ENCODE results near the gene NXPE4. TPM values are rescaled to one million over a fixed set of nuclear protein-coding genes. Genes with fewer than 3 reads are reported as not detected.
"Not testable (repeated sequence)": the region's sequence is repeated elsewhere in the genome, so short reads cannot be mapped to it uniquely, and the experiment has no call there.

The NXPE4 gene
- total and polyA plus RNA-seq, 2 donors (not counting 3 experiments of a cell fraction or from before 2014, with no cell fraction given): not detected

DNA sequence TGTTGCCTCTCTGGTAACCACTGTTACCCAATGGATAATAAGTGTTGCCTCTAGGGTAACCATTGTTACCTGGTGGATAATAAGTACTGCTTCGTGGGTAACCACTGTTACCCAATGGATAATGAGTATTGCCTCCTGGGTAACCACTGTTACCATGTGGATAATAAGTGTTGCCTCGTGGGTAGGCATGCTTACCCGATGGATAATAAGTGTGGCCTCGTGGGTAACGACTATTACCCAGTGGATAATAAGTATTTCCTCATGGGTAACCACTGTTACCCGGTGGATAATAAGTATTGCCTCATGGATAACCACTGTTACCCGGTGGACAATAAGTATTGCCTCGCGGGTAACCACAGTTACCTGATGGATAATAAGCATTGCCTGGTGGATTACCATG lies 13.8 kb upstream of the NXPE4 start:
- intact Hi-C loops (cut with micrococcal nuclease): no loop called here
- Histone ChIP-seq H3K79me2 (ENCODE audit: control insufficient read depth, insufficient read depth, low read length) (no peaks in the 10 kb centered on the region), H3K27ac (ENCODE audit: insufficient read depth, low read depth, low read length) (no peak overlapping the region), H3K36me3 (ENCODE audit: control insufficient read depth in 2 of 2, extremely low read depth in 1 of 2, insufficient read depth in 2 of 2, low read length in 2 of 2) (no peaks in the 10 kb centered on the region), H3K9me1 (replicated peaks; ENCODE audit: control insufficient read depth, extremely low read depth, insufficient read depth, low read length) (no peaks in the 10 kb centered on the region), H3K4me2 (ENCODE audit: insufficient read depth, low read length) (no peak overlapping the region), H2AFZ (ENCODE audit: low read depth, low read length) (no peak overlapping the region), H3K9me3 (replicated peaks; ENCODE audit: control insufficient read depth, insufficient read depth, low read length) (no peaks in the 10 kb centered on the region), H3K4me1 (ENCODE audit: control insufficient read depth, extremely low read depth, insufficient read depth, low read length) (no peaks in the 10 kb centered on the region), H4K20me1 (replicated peaks; ENCODE audit: control insufficient read depth, extremely low read depth, insufficient read depth, low read length) (no peaks in the 10 kb centered on the region), H3K9ac (replicated peaks; ENCODE audit: extremely low read depth, insufficient read depth, low read length) (no peak overlapping the region), H3K27me3 (ENCODE audit: control insufficient read depth in 2 of 2, insufficient read depth in 2 of 2, low read length in 2 of 2) (no peaks in the 10 kb centered on the region), H3K4me3 (replicated peaks in 1 of 3; ENCODE audit: insufficient read depth in 1 of 3, low read depth in 1 of 3, low read length in 3 of 3) (no peak overlapping the region)
- FAIRE-seq: no peak
- BruUV-seq (replicated peaks): no TSS peak
- POLR2A ChIA-PET: no interaction called here
- dilution Hi-C loops (cut with MboI; ENCODE audit: extremely low pct_ligation_motif_present, low sequenced_read_pairs): no loop called here
- TF ChIP-seq JUN (IDR thresholded peaks at IDR 0.05; ENCODE audit: borderline replicate concordance, insufficient read depth, insufficient read length, low read depth) (no peak), POLR2A (IDR thresholded peaks at IDR 0.05; ENCODE audit: low read depth, low read length) (no peak), MYC (IDR thresholded peaks at IDR 0.05; ENCODE audit: low read depth, low read length) (no peak), FOS (IDR thresholded peaks at IDR 0.05; ENCODE audit: borderline replicate concordance, insufficient read depth, low read length) (no peak), GATA2 (IDR thresholded peaks at IDR 0.05; ENCODE audit: insufficient read depth, insufficient read length, low read depth, low read length) (no peak), EZH2 (IDR thresholded peaks at IDR 0.05; ENCODE audit: borderline replicate concordance, low read depth, low read length, severe bottlenecking) (no peak), POLR2AphosphoS5 (IDR thresholded peaks at IDR 0.05; ENCODE audit: insufficient read depth, low read depth, low read length) (no peak)
- TF ChIP-seq, protein P1, sequence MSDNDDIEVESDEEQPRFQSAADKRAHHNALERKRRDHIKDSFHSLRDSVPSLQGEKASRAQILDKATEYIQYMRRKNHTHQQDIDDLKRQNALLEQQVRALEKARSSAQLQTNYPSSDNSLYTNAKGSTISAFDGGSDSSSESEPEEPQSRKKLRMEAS (IDR thresholded peaks at IDR 0.05; ENCODE audit: insufficient read depth, insufficient read length): no peak
- TF ChIP-seq, protein P2, sequence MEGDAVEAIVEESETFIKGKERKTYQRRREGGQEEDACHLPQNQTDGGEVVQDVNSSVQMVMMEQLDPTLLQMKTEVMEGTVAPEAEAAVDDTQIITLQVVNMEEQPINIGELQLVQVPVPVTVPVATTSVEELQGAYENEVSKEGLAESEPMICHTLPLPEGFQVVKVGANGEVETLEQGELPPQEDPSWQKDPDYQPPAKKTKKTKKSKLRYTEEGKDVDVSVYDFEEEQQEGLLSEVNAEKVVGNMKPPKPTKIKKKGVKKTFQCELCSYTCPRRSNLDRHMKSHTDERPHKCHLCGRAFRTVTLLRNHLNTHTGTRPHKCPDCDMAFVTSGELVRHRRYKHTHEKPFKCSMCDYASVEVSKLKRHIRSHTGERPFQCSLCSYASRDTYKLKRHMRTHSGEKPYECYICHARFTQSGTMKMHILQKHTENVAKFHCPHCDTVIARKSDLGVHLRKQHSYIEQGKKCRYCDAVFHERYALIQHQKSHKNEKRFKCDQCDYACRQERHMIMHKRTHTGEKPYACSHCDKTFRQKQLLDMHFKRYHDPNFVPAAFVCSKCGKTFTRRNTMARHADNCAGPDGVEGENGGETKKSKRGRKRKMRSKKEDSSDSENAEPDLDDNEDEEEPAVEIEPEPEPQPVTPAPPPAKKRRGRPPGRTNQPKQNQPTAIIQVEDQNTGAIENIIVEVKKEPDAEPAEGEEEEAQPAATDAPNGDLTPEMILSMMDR (IDR thresholded peaks at IDR 0.05; ENCODE audit: extremely low read depth in 1 of 2, insufficient read depth in 1 of 2, low read depth in 1 of 2, low read length in 2 of 2): no peak
- CTCF ChIA-PET: no interaction called here
- DNase-seq (ENCODE audit: low read depth, low spot score): no peak

DNA sequence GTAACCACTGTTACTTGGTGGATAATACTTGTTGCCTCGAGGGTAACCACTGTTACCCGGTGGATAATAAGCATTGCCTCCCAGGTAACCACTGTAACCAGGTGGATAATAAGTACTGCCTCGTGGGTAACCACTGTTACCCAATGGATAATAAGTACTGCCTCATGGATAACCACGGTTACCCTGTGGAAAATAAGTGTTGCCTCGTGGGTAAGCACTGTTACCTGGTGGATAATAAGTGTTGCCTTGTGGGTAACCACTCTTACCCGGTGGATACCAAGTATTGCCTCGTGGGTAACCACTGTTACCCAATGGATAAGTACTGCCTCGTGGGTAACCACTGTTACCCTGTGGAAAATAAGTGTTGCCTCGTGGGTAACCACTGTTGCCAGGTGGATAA lies 13.0 kb upstream of the NXPE4 start:
- POLR2A ChIA-PET; H2AFZ ChIP-seq (ENCODE audit: low read depth, low read length); FAIRE-seq; BruUV-seq (replicated peaks); H3K4me3 ChIP-seq (replicated peaks in 1 of 3; ENCODE audit: insufficient read depth in 1 of 3, low read depth in 1 of 3, low read length in 3 of 3); H3K79me2 ChIP-seq (ENCODE audit: control insufficient read depth, insufficient read depth, low read length); CTCF ChIA-PET; dilution Hi-C loops (cut with MboI; ENCODE audit: extremely low pct_ligation_motif_present, low sequenced_read_pairs); H3K27me3 ChIP-seq (ENCODE audit: control insufficient read depth in 2 of 2, insufficient read depth in 2 of 2, low read length in 2 of 2); H3K4me2 ChIP-seq (ENCODE audit: insufficient read depth, low read length); H3K9ac ChIP-seq (replicated peaks; ENCODE audit: extremely low read depth, insufficient read depth, low read length); H3K27ac ChIP-seq (ENCODE audit: insufficient read depth, low read depth, low read length); H3K9me3 ChIP-seq (replicated peaks; ENCODE audit: control insufficient read depth, insufficient read depth, low read length); H3K9me1 ChIP-seq (replicated peaks; ENCODE audit: control insufficient read depth, extremely low read depth, insufficient read depth, low read length); H4K20me1 ChIP-seq (replicated peaks; ENCODE audit: control insufficient read depth, extremely low read depth, insufficient read depth, low read length); intact Hi-C loops (cut with micrococcal nuclease); DNase-seq (ENCODE audit: low read depth, low spot score); H3K4me1 ChIP-seq (ENCODE audit: control insufficient read depth, extremely low read depth, insufficient read depth, low read length); H3K36me3 ChIP-seq (ENCODE audit: control insufficient read depth in 2 of 2, extremely low read depth in 1 of 2, insufficient read depth in 2 of 2, low read length in 2 of 2): not testable (repeated sequence)
